Measurements from ENCODE around the gene RABAC1. TPM values are rescaled to one million over a fixed set of nuclear protein-coding genes. Genes with fewer than 3 reads are reported as not detected.

The RABAC1 gene
- polyA plus RNA-seq, 4 donors, result 48.1 to 103 (median 66.2) TPM

DNA sequence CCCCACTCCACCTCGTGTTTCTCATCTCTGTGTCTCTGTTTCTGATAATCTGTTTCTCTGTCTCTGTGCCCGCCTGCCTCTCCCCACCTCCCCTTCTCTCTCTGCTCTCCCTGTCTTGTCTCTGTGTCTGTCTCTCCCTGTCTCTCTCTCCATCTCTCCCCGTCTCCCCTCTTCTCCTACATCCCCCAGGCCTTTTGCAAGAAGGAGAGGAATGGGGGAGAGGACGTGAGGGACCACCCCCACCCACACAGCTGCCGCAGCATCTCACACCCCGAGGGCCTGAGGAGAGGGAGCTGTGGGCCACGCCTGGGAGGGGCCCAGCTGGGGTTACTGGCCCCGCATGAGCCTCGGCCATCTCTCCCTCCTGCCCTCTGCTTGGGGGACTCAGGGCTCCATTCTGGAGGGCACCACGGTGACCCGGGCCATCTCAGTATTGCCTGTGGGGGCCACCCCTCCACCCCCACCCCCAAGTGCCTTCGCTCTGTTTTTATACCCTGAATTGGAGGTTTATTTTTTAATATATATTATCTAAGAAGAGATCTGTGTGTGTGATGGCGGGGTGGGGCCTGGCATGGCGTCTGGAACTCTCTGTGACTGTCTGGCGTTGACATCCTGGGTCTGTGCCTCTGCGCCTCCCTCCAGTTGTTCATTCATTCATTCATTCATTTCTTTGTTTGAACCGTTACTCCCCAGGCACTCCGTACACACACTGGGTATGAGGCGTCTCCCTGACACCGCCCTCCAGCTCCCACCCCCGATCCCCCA, 52.0 kb downstream of the RABAC1 start:
- no peak for DNase-seq (ENCODE audit: low read depth in 4 of 4, low spot score in 3 of 4)

Other genes starting within 250 kb of the RABAC1 start
- under 1 TPM; 0.12 to 0.34 (median 0.14) TPM for gene CEACAM6, start 203.8 kb downstream of the RABAC1 start, polyA plus RNA-seq (ENCODE audit: insufficient read length in 4 of 4)
- under 1 TPM in 1 of 4 donors, not detected in 3; 0.06 TPM for gene CEACAM3, start 162.7 kb downstream of the RABAC1 start, polyA plus RNA-seq (ENCODE audit: insufficient read length in 4 of 4)
- gene LYPD4, start 114.6 kb downstream of the RABAC1 start, polyA plus RNA-seq (ENCODE audit: insufficient read length in 4 of 4), result under 1 TPM in 1 of 4 donors, not detected in 3; 0.08 TPM
- under 1 TPM in 1 of 4 donors, not detected in 3; 0.19 TPM for gene DMRTC2, start 114.3 kb downstream of the RABAC1 start, polyA plus RNA-seq (ENCODE audit: insufficient read length in 4 of 4)
- gene RPS19, start 99.1 kb downstream of the RABAC1 start, polyA plus RNA-seq (ENCODE audit: insufficient read length in 4 of 4), result 1,000 to 10,000 TPM; 1,099 to 1,885 (median 1,269) TPM
- gene CD79A, start 82.0 kb downstream of the RABAC1 start, polyA plus RNA-seq (ENCODE audit: insufficient read length in 4 of 4), result 1 to 10 TPM; 1.0 to 1.4 (median 1.2) TPM
- gene ARHGEF1, start 76.1 kb downstream of the RABAC1 start, polyA plus RNA-seq (ENCODE audit: insufficient read length in 4 of 4), result 10 to 100 TPM; 39.1 to 59.6 (median 47.1) TPM
- under 1 TPM in 3 of 4 donors, not detected in 1; 0.08 to 0.12 (median 0.12) TPM for gene ERFL, start 30.9 kb downstream of the RABAC1 start, polyA plus RNA-seq (ENCODE audit: insufficient read length in 4 of 4)
- gene ATP1A3, start 34.9 kb upstream of the RABAC1 start, polyA plus RNA-seq (ENCODE audit: insufficient read length in 4 of 4), result under 1 TPM; 0.13 to 0.87 (median 0.32) TPM
- 10 to 100 TPM; 21.5 to 26.9 (median 22.8) TPM for gene GRIK5, start 110.9 kb upstream of the RABAC1 start, polyA plus RNA-seq (ENCODE audit: insufficient read length in 4 of 4)
- 10 to 100 TPM; 14.0 to 18.2 (median 14.7) TPM for gene ZNF574, start 116.8 kb upstream of the RABAC1 start, polyA plus RNA-seq (ENCODE audit: insufficient read length in 4 of 4)
- gene POU2F2, start 173.1 kb upstream of the RABAC1 start, polyA plus RNA-seq (ENCODE audit: insufficient read length in 4 of 4), result 1 to 10 TPM in 2 of 4 donors, under 1 TPM in 2; 0.55 to 1.4 (median 0.90) TPM

Data from right renal pelvis (tissue), 4 donors.